DMS 273 treated with DMSO at 0.1 percent for 48 hours (cell line): Measurements from ENCODE around the gene CBLN4.
A peak's percentile ranks its signal among the peaks of the same experiment; 100 is the strongest.

Source experiments
- DNase-seq: peaks from one replicate; lab custom pipeline; 2025; lab: John Stamatoyannopoulos, UW

CBLN4 gene

GRCh38 chr20:56005389-56005715, at the start of gene CBLN4:
Gene CBLN4, minus strand, starts transcription at chr20:56005519. Its CDS starts 1,348 bp downstream, at chr20:56004171.
- DNase-seq = no peak

GRCh38 chr20:56043227-56043626, 37.9 kb upstream of the CBLN4 start:
- no peak for DNase-seq

- DNase-seq = no peak
Measured at GRCh38 chr20:56032251-56032650, 26.9 kb upstream of the CBLN4 start.

- no peak for DNase-seq
Measured at GRCh38 chr20:56018716-56019115, 13.4 kb upstream of the CBLN4 start.

- DNase-seq = no peak
Measured at GRCh38 chr20:56018194-56018593, 12.9 kb upstream of the CBLN4 start.

GRCh38 chr20:56017560-56017959, 12.2 kb upstream of the CBLN4 start:
- DNase-seq = no peak

GRCh38 chr20:56014998-56015397, 9.7 kb upstream of the CBLN4 start:
- DNase-seq = no peak

- DNase-seq = no peak
Measured at GRCh38 chr20:56014151-56014550, 8.8 kb upstream of the CBLN4 start.

- no peak for DNase-seq
Measured at GRCh38 chr20:56004611-56005388, 519 bp downstream of the CBLN4 start.

GRCh38 chr20:56004007-56004406, 1.3 kb downstream of the CBLN4 start:
- no peak for DNase-seq

- no peak for DNase-seq
Measured at GRCh38 chr20:56002908-56003800, 2.2 kb downstream of the CBLN4 start.

- DNase-seq = no peak
Measured at GRCh38 chr20:56001890-56002289, 3.4 kb downstream of the CBLN4 start.

- DNase-seq = no peak
Measured at GRCh38 chr20:56001106-56001785, 4.1 kb downstream of the CBLN4 start.

- DNase-seq = no peak
Measured at GRCh38 chr20:55978550-55978949, 26.8 kb downstream of the CBLN4 start.

GRCh38 chr20:55977690-55978459, 27.4 kb downstream of the CBLN4 start:
- DNase-seq = peak; percentile 9

GRCh38 chr20:55974491-55975202, 30.7 kb downstream of the CBLN4 start:
- no peak for DNase-seq

- no peak for DNase-seq
Measured at GRCh38 chr20:55964790-55965189, 40.5 kb downstream of the CBLN4 start.

- no peak for DNase-seq
Measured at GRCh38 chr20:55961376-55962330, 43.7 kb downstream of the CBLN4 start.

GRCh38 chr20:55953201-55953600, 52.1 kb downstream of the CBLN4 start:
- no peak for DNase-seq

- no peak for DNase-seq
Measured at GRCh38 chr20:55947701-55948100, 57.6 kb downstream of the CBLN4 start.
